ENCODE measurements around the gene DEPDC4.

The DEPDC4 gene

GRCh38 chr12:100213016-100213891 lies 53.6 kb downstream of the DEPDC4 start:
- no peak for DNase-seq (ENCODE audit: low read depth)

DNA sequence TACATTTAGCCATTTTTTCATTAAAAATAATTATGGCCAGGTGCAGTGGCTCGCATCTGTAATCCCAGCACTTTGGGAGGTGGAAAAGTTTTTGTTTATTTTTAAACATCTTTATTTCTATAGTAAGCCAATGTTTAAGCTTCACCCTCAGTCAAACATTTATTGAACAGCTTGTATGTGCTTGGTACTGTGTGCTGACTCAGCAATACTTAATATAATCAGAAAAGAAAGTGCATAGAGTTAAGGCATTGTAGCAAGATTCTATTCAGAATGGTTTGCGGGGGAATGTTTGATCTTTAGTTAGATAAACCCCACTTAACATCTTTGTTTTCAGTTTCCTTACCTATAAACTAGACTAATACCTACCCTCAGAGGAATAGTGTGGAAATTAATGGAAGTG lies 55.2 kb downstream of the DEPDC4 start:
- DNase-seq (ENCODE audit: low read depth): no peak

GRCh38 chr12:100208834-100209233 lies 58.0 kb downstream of the DEPDC4 start:
- no peak for DNase-seq (ENCODE audit: low read depth)

DNA sequence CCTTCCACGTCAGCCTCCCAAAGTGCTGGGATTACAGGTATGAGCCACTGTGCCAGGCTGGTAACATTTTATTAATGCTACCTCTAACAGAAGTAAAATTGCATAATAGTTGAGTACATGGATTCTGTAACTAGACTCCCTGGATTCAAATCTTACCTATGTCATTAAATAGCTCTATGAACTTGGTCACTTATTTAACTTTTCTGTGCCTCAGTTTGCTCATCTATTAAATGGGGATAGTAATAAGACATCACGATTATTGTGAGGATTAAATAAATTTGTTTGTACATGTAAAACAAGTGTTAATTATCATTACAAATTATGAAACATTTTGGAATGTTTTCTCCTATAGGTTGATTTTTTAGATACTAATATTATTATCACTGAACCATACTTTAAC lies 59.6 kb downstream of the DEPDC4 start:
- DNase-seq (ENCODE audit: low read depth): no peak

- DNase-seq (ENCODE audit: low read depth): no peak
These were observed 65.1 kb downstream of the DEPDC4 start for GRCh38 chr12:100201604-100202423.

GRCh38 chr12:100200463-100201181 lies 66.3 kb downstream of the DEPDC4 start, which contains the start of gene ACTR6:
TSS of gene ACTR6 (plus strand) at chr12:100200815. CDS start at chr12:100200852, 37 bp downstream.
- peak; percentile 96 for DNase-seq (ENCODE audit: low read depth)

DNA sequence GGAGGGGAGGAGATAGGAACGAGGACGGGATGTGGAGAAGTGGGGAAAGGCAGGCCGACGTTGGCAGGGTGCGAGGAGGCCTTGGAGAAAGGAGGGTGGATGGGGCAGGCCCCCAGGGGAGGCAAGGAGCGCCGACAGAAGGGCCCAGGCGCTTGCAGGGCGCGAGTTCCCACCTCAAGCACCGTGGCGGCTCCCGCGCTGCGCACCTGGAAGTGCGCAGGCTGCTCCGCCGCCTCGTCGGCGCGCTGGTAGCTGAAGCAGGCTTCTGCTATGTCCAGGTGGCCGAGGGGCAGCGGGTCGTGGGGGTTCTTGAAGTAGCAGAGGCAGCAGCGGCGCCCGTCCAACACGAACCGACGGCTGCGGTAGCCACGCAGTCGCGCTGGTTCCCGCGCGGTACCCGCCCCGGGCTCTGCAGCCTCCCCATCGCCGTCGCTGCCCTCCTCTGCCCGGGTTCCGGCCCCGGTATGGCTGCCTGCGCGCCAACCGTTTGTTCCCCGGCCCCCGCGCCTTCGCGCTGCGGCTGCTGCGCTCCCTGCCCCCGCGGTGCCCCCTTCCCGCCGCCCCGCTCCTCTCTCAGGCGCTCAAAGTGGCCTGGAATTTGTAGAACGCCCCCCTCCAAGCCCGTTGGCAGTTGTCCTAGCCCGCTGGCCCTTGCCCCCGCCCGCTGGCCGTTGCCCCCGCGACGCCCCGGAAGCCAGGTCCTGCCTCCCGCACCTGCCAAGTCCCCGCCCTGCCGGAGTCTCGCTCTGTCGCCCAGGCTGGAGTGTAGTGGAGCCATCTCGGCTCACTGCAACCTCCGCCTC lies 67.3 kb downstream of the DEPDC4 start:
- peak; percentile 61 for DNase-seq (ENCODE audit: low read depth)

DNA sequence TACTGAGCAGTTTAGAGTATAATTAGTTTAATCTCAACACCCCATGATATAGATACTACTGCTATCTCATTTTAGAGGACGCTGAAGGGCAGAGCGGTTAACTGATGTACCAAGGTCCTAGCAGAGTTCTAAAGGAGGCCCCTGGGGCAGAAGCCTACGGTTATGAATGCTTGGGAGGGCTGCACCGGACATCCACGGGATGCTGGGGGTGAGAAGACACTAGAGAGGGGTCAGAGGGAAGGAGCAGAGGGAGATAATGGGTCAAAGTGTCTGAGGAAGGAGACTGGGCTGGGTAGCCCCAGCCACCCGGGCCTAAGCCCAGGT lies 67.9 kb downstream of the DEPDC4 start:
- no peak for DNase-seq (ENCODE audit: low read depth)

GRCh38 chr12:100197486-100197885 lies 69.4 kb downstream of the DEPDC4 start:
- no peak for DNase-seq (ENCODE audit: low read depth)

DNA sequence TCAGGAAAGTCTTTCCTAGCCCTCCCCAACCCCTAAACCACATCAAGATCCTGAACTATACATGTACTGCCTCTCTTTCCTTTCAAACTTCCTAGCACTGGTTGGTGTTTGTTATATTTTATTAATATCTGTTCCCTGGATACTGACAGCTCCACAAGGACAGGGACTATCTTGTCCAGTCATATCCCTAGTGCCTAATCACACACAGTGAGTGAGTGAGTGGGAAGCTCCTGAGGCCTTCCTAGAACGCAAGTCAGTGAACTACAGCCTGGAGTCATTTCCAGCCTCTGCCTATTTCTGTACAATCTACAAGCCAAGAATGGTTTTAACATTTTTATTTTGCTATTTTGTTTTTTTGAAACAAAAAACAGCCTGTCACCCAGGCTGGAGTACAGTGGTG lies 73.8 kb downstream of the DEPDC4 start:
- no peak for DNase-seq (ENCODE audit: low read depth)
